Mucosa of rectum (tissue), 2 donors: ENCODE data around the gene HIGD1C.

ENCODE experiments used
- H3K27ac ChIP-seq, 2 donors: one replicate each; pipeline ENCODE4 v1.7.0; 2013; ENCODE audit warnings: inconsistent platforms in 2 of 2, low read depth in 2 of 2, low read length in 2 of 2
- H3K27me3 ChIP-seq, 2 donors: one replicate each; pipeline ENCODE4 v1.7.0; 2013; ENCODE audit warnings: low read length in 2 of 2; ENCODE audit not compliant: control insufficient read depth in 2 of 2, insufficient read depth in 2 of 2
- H3K36me3 ChIP-seq, 2 donors: one replicate each; pipeline ENCODE4 v1.7.0; 2013; ENCODE audit warnings: low read length in 2 of 2; ENCODE audit not compliant: control insufficient read depth in 2 of 2, insufficient read depth in 2 of 2
- H3K4me1 ChIP-seq, 2 donors: one replicate each; pipeline ENCODE4 v1.7.0; 2013; ENCODE audit warnings: low read length in 2 of 2, mild to moderate bottlenecking in 1 of 2; ENCODE audit not compliant: control insufficient read depth in 2 of 2, insufficient read depth in 2 of 2
- H3K4me3 ChIP-seq, 2 donors: one replicate each; pipeline ENCODE4 v1.7.0; 2013; ENCODE audit warnings: low read length in 2 of 2
- H3K9ac ChIP-seq, 2 donors: one replicate each; pipeline ENCODE4 v1.7.0; 2013; ENCODE audit warnings: low read length in 2 of 2, low read depth in 1 of 2, mild to moderate bottlenecking in 1 of 2
- H3K9me3 ChIP-seq, 2 donors: one replicate each; pipeline ENCODE4 v1.7.0; 2013; ENCODE audit warnings: low read length in 2 of 2; ENCODE audit not compliant: control insufficient read depth in 2 of 2
- donor health status: healthy.
- donor health status: Normal muscosa, but diverticular disease.

HIGD1C gene

GRCh38 chr12:50992819-50993218 is 40.5 kb downstream of the HIGD1C start:
- H3K27ac ChIP-seq = no peak overlapping the region
- H3K9me3 ChIP-seq = no peaks in the 10 kb centered on the region
- peaks cover 51 to 68% of the 10 kb centered on the region in 2 donors for H3K36me3 ChIP-seq
- H3K9ac ChIP-seq = no peak overlapping the region
- no peaks in the 10 kb centered on the region for H3K27me3 ChIP-seq
- H3K4me3 ChIP-seq = no peak overlapping the region
- no peaks in the 10 kb centered on the region for H3K4me1 ChIP-seq

GRCh38 chr12:50999093-50999492 is 46.7 kb downstream of the HIGD1C start:
- Histone ChIP-seq H3K9ac (no peak overlapping the region), H3K27ac (no peak overlapping the region), H3K27me3 (no peaks in the 10 kb centered on the region), H3K4me3 (no peak overlapping the region), H3K9me3 (no peaks in the 10 kb centered on the region), H3K4me1 (no peaks in the 10 kb centered on the region), H3K36me3 (peaks cover 31 to 49% of the 10 kb centered on the region in 2 donors)

- Histone ChIP-seq H3K4me3 (no peak overlapping the region), H3K9ac (no peak overlapping the region), H3K4me1 (no peaks in the 10 kb centered on the region), H3K9me3 (no peaks in the 10 kb centered on the region), H3K36me3 (peaks cover 31 to 49% of the 10 kb centered on the region in 2 donors), H3K27ac (no peak overlapping the region), H3K27me3 (no peaks in the 10 kb centered on the region)
Measured at GRCh38 chr12:51000245-51000644, 47.9 kb downstream of the HIGD1C start.

- Histone ChIP-seq H3K9ac (no peak overlapping the region), H3K27ac (no peak overlapping the region), H3K9me3 (no peaks in the 10 kb centered on the region), H3K4me1 (peaks cover 0 to 4% of the 10 kb centered on the region in 2 donors), H3K36me3 (peaks cover 22 to 43% of the 10 kb centered on the region in 2 donors), H3K27me3 (no peaks in the 10 kb centered on the region), H3K4me3 (no peak overlapping the region)
Measured at GRCh38 chr12:51001799-51002198, 49.5 kb downstream of the HIGD1C start.

- Histone ChIP-seq H3K9ac (no peak overlapping the region), H3K36me3 (peaks cover 24 to 35% of the 10 kb centered on the region in 2 donors), H3K4me1 (peaks cover 0 to 4% of the 10 kb centered on the region in 2 donors), H3K9me3 (no peaks in the 10 kb centered on the region), H3K27ac (no peak overlapping the region), H3K27me3 (no peaks in the 10 kb centered on the region), H3K4me3 (no peak overlapping the region)
Measured at GRCh38 chr12:51004504-51004903, 52.2 kb downstream of the HIGD1C start.

GRCh38 chr12:51005030-51005429 is 52.7 kb downstream of the HIGD1C start:
- Histone ChIP-seq H3K4me1 (peaks cover 0 to 4% of the 10 kb centered on the region in 2 donors), H3K4me3 (no peak overlapping the region), H3K27me3 (no peaks in the 10 kb centered on the region), H3K9ac (no peak overlapping the region), H3K36me3 (peaks cover 22 to 34% of the 10 kb centered on the region in 2 donors), H3K9me3 (no peaks in the 10 kb centered on the region), H3K27ac (no peak overlapping the region)

- Histone ChIP-seq H3K9ac (no peak overlapping the region), H3K4me3 (no peak overlapping the region), H3K9me3 (no peaks in the 10 kb centered on the region), H3K27me3 (no peaks in the 10 kb centered on the region), H3K27ac (no peak overlapping the region), H3K4me1 (peaks cover 0 to 4% of the 10 kb centered on the region in 2 donors), H3K36me3 (peaks cover 17 to 28% of the 10 kb centered on the region in 2 donors)
Measured at GRCh38 chr12:51005671-51006070, 53.3 kb downstream of the HIGD1C start.

- H3K27ac ChIP-seq = no peak overlapping the region
- no peaks in the 10 kb centered on the region for H3K9me3 ChIP-seq
- no peak overlapping the region for H3K9ac ChIP-seq
- H3K27me3 ChIP-seq = no peaks in the 10 kb centered on the region
- H3K4me1 ChIP-seq = peaks cover 0 to 4% of the 10 kb centered on the region in 2 donors
- H3K4me3 ChIP-seq = no peak overlapping the region
- H3K36me3 ChIP-seq = peaks cover 17 to 21% of the 10 kb centered on the region in 2 donors
Measured at GRCh38 chr12:51008329-51009055, 56.1 kb downstream of the HIGD1C start.

GRCh38 chr12:51009056-51009440 is 56.7 kb downstream of the HIGD1C start:
- H3K9me3 ChIP-seq = no peaks in the 10 kb centered on the region
- peaks cover 17 to 21% of the 10 kb centered on the region in 2 donors for H3K36me3 ChIP-seq
- H3K4me1 ChIP-seq = peaks cover 0 to 4% of the 10 kb centered on the region in 2 donors
- no peak overlapping the region for H3K4me3 ChIP-seq
- no peak overlapping the region for H3K9ac ChIP-seq
- H3K27ac ChIP-seq = no peak overlapping the region
- no peaks in the 10 kb centered on the region for H3K27me3 ChIP-seq

- H3K27ac ChIP-seq = no peak overlapping the region
- H3K4me3 ChIP-seq = no peak overlapping the region
- H3K36me3 ChIP-seq = peaks cover 5 to 6% of the 10 kb centered on the region in 2 donors
- H3K27me3 ChIP-seq = no peaks in the 10 kb centered on the region
- no peaks in the 10 kb centered on the region for H3K9me3 ChIP-seq
- H3K4me1 ChIP-seq = no peaks in the 10 kb centered on the region
- H3K9ac ChIP-seq = no peak overlapping the region
Measured at GRCh38 chr12:51011955-51012354, 59.6 kb downstream of the HIGD1C start.
